Cardiac fibroblast (primary cell): ENCODE data around the gene SGSM2.

Experiments used
- DNase-seq, 2 donors: peaks; one replicate each; pipeline versions ENCODE4 v3.0.0 to v3.0.0-alpha.2; 2010; ENCODE audit warnings: low read depth in 2 of 2
- H3K4me3 ChIP-seq, 2 donors: replicated peaks in 1 of 2; 1 replicate in 1 of 2; 2 replicates in 1 of 2; pipeline ENCODE4 v1.5.1; 2011; ENCODE audit warnings: low read depth in 2 of 2, low read length in 2 of 2, mild to moderate bottlenecking in 2 of 2, moderate library complexity in 1 of 2
- CTCF ChIP-seq: IDR thresholded peaks from one replicate; pipeline ENCODE4 v1.5.1; 2011; ENCODE audit warnings: low read depth, mild to moderate bottlenecking, low read length, inconsistent platforms

The SGSM2 gene

DNA sequence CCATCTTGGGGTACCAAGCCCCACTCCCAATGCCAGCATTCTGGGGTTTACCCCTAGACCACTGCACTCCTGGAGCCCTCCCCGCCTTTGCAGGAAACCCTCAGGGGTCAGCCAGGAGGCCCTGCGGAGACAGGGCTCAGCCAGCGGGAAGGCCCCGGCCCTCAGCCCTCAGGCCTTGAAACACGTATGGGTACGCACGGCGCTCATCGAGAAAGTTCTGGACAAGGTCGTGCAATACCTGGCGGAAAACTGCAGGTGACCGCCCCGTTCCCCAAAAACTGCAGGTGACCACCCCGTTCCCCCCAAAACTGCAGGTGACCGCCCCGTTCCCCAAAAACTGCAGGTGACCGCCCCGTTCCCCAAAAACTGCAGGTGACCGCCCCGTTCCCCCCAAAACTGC, 24.7 kb downstream of the SGSM2 start:
- H3K4me3 ChIP-seq = no peak overlapping the region
- no peak for TF ChIP-seq CTCF
- no peak for DNase-seq

GRCh38 chr17:2362416-2362815, 25.1 kb downstream of the SGSM2 start:
- no peak for TF ChIP-seq CTCF

GRCh38 chr17:2362881-2363280, 25.6 kb downstream of the SGSM2 start:
- DNase-seq = no peak
- H3K4me3 ChIP-seq = no peak overlapping the region
- TF ChIP-seq CTCF = no peak

More at GRCh38 chr17:2362416-2362815, 25.1 kb downstream of the SGSM2 start:
- no peak for DNase-seq
- H3K4me3 ChIP-seq = no peak overlapping the region

DNA sequence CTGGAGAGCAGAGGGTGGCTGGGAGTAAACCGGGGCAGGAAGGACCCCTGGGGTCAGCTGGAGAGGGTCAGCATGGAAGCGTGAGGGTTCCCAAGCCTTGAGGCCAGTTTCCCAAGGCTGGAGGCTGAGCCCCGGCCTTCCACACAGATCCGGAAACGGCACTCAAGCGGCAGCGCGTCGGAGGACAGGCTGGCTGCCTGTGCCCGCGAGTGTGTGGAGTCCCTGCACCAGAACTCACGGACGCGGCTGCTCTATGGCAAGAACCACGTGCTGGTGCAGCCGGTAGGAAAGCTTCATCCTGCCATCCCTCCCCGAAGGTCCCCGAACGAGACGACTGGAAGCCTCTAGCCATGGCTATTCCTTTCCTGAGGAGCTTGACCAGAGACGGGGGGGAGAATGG, 26.0 kb downstream of the SGSM2 start:
- no peak overlapping the region for H3K4me3 ChIP-seq
- DNase-seq = no peak

DNA sequence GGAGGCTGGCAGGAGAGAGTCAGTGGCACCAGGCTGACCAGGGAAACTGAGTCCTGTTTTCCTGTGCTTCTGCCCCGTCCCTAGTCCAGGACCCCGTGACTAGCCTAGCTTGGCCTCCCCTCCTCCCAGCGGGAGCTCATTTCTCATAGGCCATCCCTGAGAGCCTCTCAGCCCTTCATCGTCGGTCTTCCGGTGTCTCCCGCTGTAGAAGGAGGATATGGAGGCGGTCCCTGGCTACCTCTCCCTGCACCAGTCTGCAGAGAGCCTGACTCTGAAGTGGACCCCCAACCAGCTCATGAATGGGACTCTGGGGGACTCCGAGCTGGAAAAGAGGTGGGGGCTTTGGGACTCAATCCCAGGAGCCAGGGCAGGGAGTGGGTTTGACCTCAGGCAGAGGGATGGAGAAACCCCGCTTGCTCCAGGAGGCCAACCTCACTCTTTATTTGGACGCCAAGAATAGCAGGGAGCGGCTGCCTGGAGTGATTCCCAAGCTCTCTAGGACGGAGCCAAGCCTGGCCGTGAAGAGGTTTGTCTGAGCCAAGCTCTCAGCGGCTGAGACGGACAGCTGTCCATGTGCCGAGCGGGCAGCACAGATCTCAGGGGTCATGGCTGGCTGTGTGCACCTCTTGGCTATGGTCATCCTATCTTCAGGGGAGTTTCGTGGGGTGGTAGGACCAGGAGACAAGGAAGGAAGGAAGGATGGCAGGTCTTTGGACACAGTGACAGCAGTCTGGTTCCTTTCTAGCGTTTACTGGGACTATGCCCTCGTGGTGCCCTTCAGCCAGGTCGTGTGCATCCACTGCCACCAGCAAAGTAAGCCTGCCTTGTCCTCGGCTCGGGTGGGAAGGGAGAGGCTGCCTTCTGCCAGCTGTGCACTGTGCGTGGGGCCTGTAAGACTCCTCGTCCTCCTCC, 26.8 kb downstream of the SGSM2 start:
- TF ChIP-seq CTCF = no peak
- DNase-seq = no peak
- H3K4me3 ChIP-seq = no peak overlapping the region

More for the DNA sequence above, 26.0 kb downstream of the SGSM2 start:
- no peak for TF ChIP-seq CTCF

- H3K4me3 ChIP-seq = no peak overlapping the region
- no peak for DNase-seq
- TF ChIP-seq CTCF = no peak
Measured at GRCh38 chr17:2364763-2365116, 27.4 kb downstream of the SGSM2 start.
